Keratinocyte (primary cell): ENCODE data around the gene SFXN3. TPM values are rescaled to one million over a fixed set of nuclear protein-coding genes. Genes with fewer than 3 reads are reported as not detected.

Source experiments
- DNase-seq: peaks from one replicate; pipeline ENCODE4 v3.0.0-alpha.2; 2011; ENCODE audit warnings: low read depth, missing footprints, low spot score
- FAIRE-seq: peaks from 2 replicates; lab custom pipeline; 2011; peaks lifted over from hg19 to GRCh38; lab: Jason Lieb, UNC
- H2AFZ ChIP-seq: 2 replicates; pipeline ENCODE4 v1.6.0; 2012; ENCODE audit warnings: low read length, control low read depth, inconsistent platforms; ENCODE audit not compliant: control insufficient read depth
- H3K27ac ChIP-seq: 2 replicates; pipeline ENCODE4 v1.5.1; 2011; ENCODE audit warnings: low read length; ENCODE audit not compliant: control insufficient read depth, insufficient read depth
- H3K27me3 ChIP-seq: 3 replicates; pipeline ENCODE4 v1.6.0; 2011; ENCODE audit warnings: low read length; ENCODE audit not compliant: control insufficient read depth, insufficient read depth; ENCODE audit errors: extremely low read depth
- H3K36me3 ChIP-seq, 2 experiments: 2 replicates in 1 of 2; 3 replicates in 1 of 2; pipeline ENCODE4 v1.5.1; 2011; ENCODE audit warnings: low read length in 2 of 2, mild to moderate bottlenecking in 1 of 2; ENCODE audit not compliant: control insufficient read depth in 2 of 2, insufficient read depth in 2 of 2; ENCODE audit errors: extremely low read depth in 1 of 2
- H3K4me1 ChIP-seq: 3 replicates; pipeline ENCODE4 v1.5.1; 2011; ENCODE audit warnings: low read length; ENCODE audit not compliant: control insufficient read depth, insufficient read depth; ENCODE audit errors: extremely low read depth
- H3K4me2 ChIP-seq: 3 replicates; pipeline ENCODE4 v1.6.0; 2011; ENCODE audit warnings: low read depth, low read length; ENCODE audit not compliant: control insufficient read depth, insufficient read depth; ENCODE audit errors: extremely low read depth
- H3K4me3 ChIP-seq, 3 experiments: fragments of 200-600 bp in 1 of 3; sonication (generic) in 1 of 3; 2 replicates in 2 of 3; 3 replicates in 1 of 3; pipeline ENCODE4 v1.5.1; 2011 to 2016; ENCODE audit warnings: low read length in 3 of 3, mild to moderate bottlenecking in 3 of 3, control low read depth in 2 of 3, inconsistent platforms in 1 of 3, low read depth in 1 of 3, mixed read lengths in 1 of 3, mixed run types in 1 of 3, moderate library complexity in 1 of 3; ENCODE audit not compliant: control insufficient read depth in 2 of 3, insufficient read depth in 2 of 3; ENCODE audit errors: extremely low read depth in 1 of 3
- H3K79me2 ChIP-seq: 2 replicates; pipeline ENCODE4 v1.6.0; 2012; ENCODE audit warnings: low read length; ENCODE audit not compliant: control insufficient read depth, insufficient read depth
- H3K9ac ChIP-seq: 3 replicates; pipeline ENCODE4 v1.6.0; 2011; ENCODE audit warnings: low read length; ENCODE audit not compliant: control insufficient read depth, insufficient read depth; ENCODE audit errors: extremely low read depth
- H3K9me1 ChIP-seq: 3 replicates; pipeline ENCODE4 v1.6.0; 2011; ENCODE audit warnings: low read length; ENCODE audit not compliant: control insufficient read depth, insufficient read depth; ENCODE audit errors: extremely low read depth
- H3K9me3 ChIP-seq: 2 replicates; pipeline ENCODE4 v1.5.1; 2012; ENCODE audit warnings: low read depth, low read length; ENCODE audit not compliant: control insufficient read depth
- H4K20me1 ChIP-seq: 3 replicates; pipeline ENCODE4 v1.6.0; 2011; ENCODE audit warnings: low read length; ENCODE audit not compliant: control insufficient read depth, insufficient read depth; ENCODE audit errors: extremely low read depth
- EZH2 ChIP-seq: IDR thresholded peaks from one replicate; pipeline ENCODE4 v1.6.1; 2012; ENCODE audit warnings: inconsistent platforms, mild to moderate bottlenecking, low read length, moderate library complexity
- dilution Hi-C: fragments of 300-500 bp; cut with MboI; formaldehyde crosslinking; loops from one replicate; pipeline ENCODE4 v1.7.0; 2020; ENCODE audit warnings: low sequenced_read_pairs; ENCODE audit not compliant: extremely low pct_ligation_motif_present
- polyA plus RNA-seq, 5 experiments: library from polyadenylated mRNA; depleted of rRNA in 3 of 5; stranded (reverse) in 3 of 5; stranded (forward) in 1 of 5; unstranded in 1 of 5; fragments of >200 nt; gene quantifications; 1 replicate in 1 of 5; 2 replicates in 3 of 5; 3 replicates in 1 of 5; pipeline versions ENCODE4 v1.2.1 to v1.2.3, GENCODE V29; 2011 to 2012; ENCODE audit warnings: missing spikeins in 2 of 5, low read depth in 1 of 5, low replicate concordance in 1 of 5
- TF ChIP-seq, protein P1 (sequence below), 3 experiments: IDR thresholded peaks in 1 of 3; conservative IDR thresholded peaks in 1 of 3; optimal IDR thresholded peaks in 1 of 3; 2 replicates in 2 of 3; 3 replicates in 1 of 3; pipeline versions ENCODE3 to v1.5.1; 2011; ENCODE audit warnings: low read length in 3 of 3, mild to moderate bottlenecking in 3 of 3, moderate library complexity in 2 of 3, control low read depth in 1 of 3, inconsistent platforms in 1 of 3; ENCODE audit not compliant: insufficient read depth in 2 of 3; ENCODE audit errors: extremely low read depth in 1 of 3

SFXN3 gene
- polyA plus RNA-seq, 1 donor (not counting 4 experiments of a cell fraction or from before 2014, with no cell fraction given): 77.0 TPM

DNA sequence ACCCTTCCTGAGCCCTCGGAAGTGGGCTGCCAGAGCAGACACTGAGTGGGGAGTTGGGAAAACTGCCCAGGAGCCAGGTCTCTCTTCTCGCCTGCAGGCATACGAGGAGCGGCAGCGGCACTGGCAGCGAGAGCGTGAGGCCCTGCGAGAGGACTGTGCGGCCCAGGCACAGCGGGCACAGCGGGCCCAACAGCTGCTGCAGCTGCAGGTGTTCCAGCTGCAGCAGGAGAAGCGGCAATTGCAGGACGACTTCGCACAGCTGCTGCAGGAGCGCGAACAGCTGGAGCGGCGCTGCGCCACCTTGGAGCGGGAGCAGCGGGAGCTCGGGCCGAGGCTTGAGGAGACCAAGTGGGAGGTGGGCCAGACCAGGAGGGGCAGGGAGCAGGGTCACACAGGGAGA, 25.7 kb upstream of the SFXN3 start:
- H2AFZ ChIP-seq: no peak overlapping the region
- H3K4me1 ChIP-seq: peaks cover 7% of the 10 kb centered on the region
- H3K9ac ChIP-seq: no peak overlapping the region
- dilution Hi-C loops: no loop called here
- H4K20me1 ChIP-seq: no peaks in the 10 kb centered on the region
- FAIRE-seq (no peak), DNase-seq (no peak)
- H3K27me3 ChIP-seq: no peaks in the 10 kb centered on the region
- peaks cover 16% of the 10 kb centered on the region for H3K79me2 ChIP-seq
- H3K9me3 ChIP-seq: no peaks in the 10 kb centered on the region
- H3K4me2 ChIP-seq: no peak overlapping the region
- H3K27ac ChIP-seq: no peak overlapping the region
- peaks cover 15 to 26% of the 10 kb centered on the region in 2 experiments for H3K36me3 ChIP-seq
- TF ChIP-seq, protein P1, sequence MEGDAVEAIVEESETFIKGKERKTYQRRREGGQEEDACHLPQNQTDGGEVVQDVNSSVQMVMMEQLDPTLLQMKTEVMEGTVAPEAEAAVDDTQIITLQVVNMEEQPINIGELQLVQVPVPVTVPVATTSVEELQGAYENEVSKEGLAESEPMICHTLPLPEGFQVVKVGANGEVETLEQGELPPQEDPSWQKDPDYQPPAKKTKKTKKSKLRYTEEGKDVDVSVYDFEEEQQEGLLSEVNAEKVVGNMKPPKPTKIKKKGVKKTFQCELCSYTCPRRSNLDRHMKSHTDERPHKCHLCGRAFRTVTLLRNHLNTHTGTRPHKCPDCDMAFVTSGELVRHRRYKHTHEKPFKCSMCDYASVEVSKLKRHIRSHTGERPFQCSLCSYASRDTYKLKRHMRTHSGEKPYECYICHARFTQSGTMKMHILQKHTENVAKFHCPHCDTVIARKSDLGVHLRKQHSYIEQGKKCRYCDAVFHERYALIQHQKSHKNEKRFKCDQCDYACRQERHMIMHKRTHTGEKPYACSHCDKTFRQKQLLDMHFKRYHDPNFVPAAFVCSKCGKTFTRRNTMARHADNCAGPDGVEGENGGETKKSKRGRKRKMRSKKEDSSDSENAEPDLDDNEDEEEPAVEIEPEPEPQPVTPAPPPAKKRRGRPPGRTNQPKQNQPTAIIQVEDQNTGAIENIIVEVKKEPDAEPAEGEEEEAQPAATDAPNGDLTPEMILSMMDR (optimal IDR thresholded peaks at IDR 0.05 in 1 of 3, IDR thresholded peaks at IDR 0.05 in 1 of 3, conservative IDR thresholded peaks at IDR 0.05 in 1 of 3; ENCODE audit: extremely low read depth in 1 of 3, insufficient read depth in 2 of 3, low read length in 3 of 3): no peak
- no peak for TF ChIP-seq EZH2
- no peak overlapping the region for H3K4me3 ChIP-seq
- H3K9me1 ChIP-seq: no peaks in the 10 kb centered on the region

DNA sequence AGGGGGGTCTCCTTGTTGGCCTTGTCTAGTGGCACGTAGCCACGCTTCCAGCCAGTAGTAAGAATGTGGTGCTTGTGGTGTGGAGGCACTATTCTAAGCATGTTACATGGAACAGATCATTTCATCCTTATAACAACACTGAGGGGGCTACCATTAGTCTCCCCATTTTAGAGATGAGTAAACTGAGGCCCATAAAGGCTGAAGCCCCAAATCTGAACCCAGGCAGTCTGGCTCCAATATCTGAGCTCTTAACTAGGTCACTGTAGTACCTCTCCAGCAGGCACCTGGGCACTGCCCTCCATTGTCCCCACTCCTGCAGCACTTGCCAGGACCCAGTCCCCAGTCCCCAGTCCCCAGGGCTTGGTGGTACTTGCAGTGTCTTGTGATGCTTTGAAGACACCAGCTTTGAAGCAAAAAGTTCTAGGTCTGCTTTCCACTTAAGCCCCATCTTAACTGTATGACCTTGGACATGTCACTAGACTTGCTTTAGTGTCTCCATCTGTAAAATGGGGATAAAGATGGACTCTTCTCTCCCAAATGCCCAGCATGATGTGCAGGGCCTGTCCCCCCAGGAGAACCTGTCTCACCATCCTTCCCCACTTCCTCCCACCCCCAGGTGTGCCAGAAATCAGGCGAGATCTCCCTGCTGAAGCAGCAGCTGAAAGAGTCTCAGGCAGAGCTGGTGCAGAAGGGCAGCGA, 25.0 kb upstream of the SFXN3 start:
- Histone ChIP-seq H3K4me1 (peaks cover 7% of the 10 kb centered on the region), H3K9me1 (no peaks in the 10 kb centered on the region), H3K9me3 (no peaks in the 10 kb centered on the region), H3K36me3 (peaks cover 15 to 26% of the 10 kb centered on the region in 2 experiments), H3K9ac (no peak overlapping the region), H3K4me2 (no peak overlapping the region), H2AFZ (no peak overlapping the region), H4K20me1 (no peaks in the 10 kb centered on the region), H3K27me3 (no peaks in the 10 kb centered on the region), H3K27ac (no peak overlapping the region), H3K4me3 (no peak overlapping the region), H3K79me2 (peaks cover 12% of the 10 kb centered on the region)
- FAIRE-seq (no peak), DNase-seq (no peak)
- dilution Hi-C loops: no loop called here
- TF ChIP-seq, protein P1 (optimal IDR thresholded peaks at IDR 0.05 in 1 of 3, IDR thresholded peaks at IDR 0.05 in 1 of 3, conservative IDR thresholded peaks at IDR 0.05 in 1 of 3; ENCODE audit: extremely low read depth in 1 of 3, insufficient read depth in 2 of 3, low read length in 3 of 3): no peak
- TF ChIP-seq EZH2: no peak
